Measurements from ENCODE around the gene MAP1B.

MAP1B gene

DNA sequence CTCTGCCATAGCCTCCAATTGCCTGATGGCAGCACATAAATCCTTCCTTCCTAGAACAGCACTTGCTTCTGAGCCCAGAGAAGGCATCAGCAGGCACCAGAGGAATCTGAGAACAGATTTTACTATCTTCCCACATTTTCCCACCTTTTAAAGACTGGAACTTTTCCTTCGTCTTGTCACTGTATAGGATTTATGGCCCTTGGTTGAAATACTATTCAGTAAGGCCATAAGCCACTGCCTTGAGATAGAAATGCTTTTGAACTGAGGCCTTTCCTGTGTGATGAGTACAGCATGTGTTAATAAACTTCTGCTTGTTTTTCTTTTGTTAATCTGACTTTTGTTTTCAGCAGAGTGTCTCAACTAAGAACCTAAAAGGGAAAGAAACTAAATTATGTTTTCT, 128.4 kb downstream of the MAP1B start:
- H3K27ac ChIP-seq = no peak overlapping the region
- H3K4me1 ChIP-seq = peaks cover 0 to 25% (median 9%) of the 10 kb centered on the region in 4 donors
- no peak overlapping the region for H3K4me3 ChIP-seq
- no peaks in the 10 kb centered on the region for H3K9me3 ChIP-seq
- peaks cover 0 to 15% (median 8%) of the 10 kb centered on the region in 3 donors for H3K36me3 ChIP-seq
- H3K27me3 ChIP-seq = no peaks in the 10 kb centered on the region
- DNase-seq = no peak
- TF ChIP-seq, protein P1, sequence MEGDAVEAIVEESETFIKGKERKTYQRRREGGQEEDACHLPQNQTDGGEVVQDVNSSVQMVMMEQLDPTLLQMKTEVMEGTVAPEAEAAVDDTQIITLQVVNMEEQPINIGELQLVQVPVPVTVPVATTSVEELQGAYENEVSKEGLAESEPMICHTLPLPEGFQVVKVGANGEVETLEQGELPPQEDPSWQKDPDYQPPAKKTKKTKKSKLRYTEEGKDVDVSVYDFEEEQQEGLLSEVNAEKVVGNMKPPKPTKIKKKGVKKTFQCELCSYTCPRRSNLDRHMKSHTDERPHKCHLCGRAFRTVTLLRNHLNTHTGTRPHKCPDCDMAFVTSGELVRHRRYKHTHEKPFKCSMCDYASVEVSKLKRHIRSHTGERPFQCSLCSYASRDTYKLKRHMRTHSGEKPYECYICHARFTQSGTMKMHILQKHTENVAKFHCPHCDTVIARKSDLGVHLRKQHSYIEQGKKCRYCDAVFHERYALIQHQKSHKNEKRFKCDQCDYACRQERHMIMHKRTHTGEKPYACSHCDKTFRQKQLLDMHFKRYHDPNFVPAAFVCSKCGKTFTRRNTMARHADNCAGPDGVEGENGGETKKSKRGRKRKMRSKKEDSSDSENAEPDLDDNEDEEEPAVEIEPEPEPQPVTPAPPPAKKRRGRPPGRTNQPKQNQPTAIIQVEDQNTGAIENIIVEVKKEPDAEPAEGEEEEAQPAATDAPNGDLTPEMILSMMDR (IDR thresholded peaks at IDR 0.05) = no peak
- intact Hi-C loops (cut with DNase I; ENCODE audit: low total_unique reads) = no loop called here

DNA sequence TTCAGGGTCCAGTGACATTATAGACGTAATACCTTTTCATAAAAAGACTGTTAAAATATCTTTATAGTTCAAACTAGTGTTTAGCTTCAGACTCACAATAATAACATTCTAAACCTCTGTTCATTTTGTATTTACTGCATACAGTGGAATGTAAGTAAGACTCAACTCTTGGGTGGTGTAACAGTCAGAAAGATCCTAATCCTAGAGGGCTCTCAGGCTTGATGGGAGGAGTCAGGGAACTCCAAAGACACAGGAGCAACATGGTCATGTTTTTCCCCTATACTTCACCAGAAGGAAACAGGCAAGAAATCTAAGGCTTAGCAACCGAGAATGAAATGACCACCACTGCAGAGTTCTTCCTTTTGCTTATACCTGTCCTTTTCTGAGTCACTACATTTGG, 130.1 kb downstream of the MAP1B start:
- intact Hi-C loops (cut with DNase I; ENCODE audit: low total_unique reads) = no loop called here
- no peak overlapping the region for H3K4me3 ChIP-seq
- no peaks in the 10 kb centered on the region for H3K27me3 ChIP-seq
- no peaks in the 10 kb centered on the region for H3K9me3 ChIP-seq
- no peak overlapping the region for H3K27ac ChIP-seq
- DNase-seq = no peak
- peaks cover 0 to 8% (median under 1%) of the 10 kb centered on the region in 3 donors for H3K36me3 ChIP-seq
- H3K4me1 ChIP-seq = peaks cover 0 to 25% (median 9%) of the 10 kb centered on the region in 4 donors
- TF ChIP-seq, protein P1 (IDR thresholded peaks at IDR 0.05) = no peak

DNA sequence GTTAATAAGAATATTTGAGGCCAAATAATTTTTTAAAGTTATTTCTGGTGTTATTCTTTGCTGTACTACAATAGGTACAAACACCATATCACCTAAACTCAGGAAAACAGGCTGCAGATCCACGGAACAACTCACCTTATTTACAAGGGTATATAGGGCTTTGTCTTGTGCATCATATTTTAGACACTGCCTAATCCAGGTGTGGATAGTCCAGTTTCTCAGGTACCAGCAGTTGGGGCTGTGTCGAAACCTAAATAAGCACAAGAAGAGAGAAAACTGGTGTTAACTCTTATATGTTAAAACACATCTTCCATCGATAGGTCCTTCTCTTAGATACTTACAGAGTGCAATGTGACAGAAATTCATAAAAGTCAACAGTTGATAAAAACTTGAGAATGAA, 130.6 kb downstream of the MAP1B start:
- H3K9me3 ChIP-seq = no peaks in the 10 kb centered on the region
- H3K36me3 ChIP-seq = peaks cover 0 to 8% (median 0%) of the 10 kb centered on the region in 3 donors
- no peak overlapping the region for H3K4me3 ChIP-seq
- TF ChIP-seq, protein P1 (IDR thresholded peaks at IDR 0.05) = no peak
- peaks cover 0 to 30% (median 9%) of the 10 kb centered on the region in 4 donors for H3K4me1 ChIP-seq
- no peak for DNase-seq
- intact Hi-C loops (cut with DNase I; ENCODE audit: low total_unique reads) = no loop called here
- no peak overlapping the region for H3K27ac ChIP-seq
- H3K27me3 ChIP-seq = no peaks in the 10 kb centered on the region

DNA sequence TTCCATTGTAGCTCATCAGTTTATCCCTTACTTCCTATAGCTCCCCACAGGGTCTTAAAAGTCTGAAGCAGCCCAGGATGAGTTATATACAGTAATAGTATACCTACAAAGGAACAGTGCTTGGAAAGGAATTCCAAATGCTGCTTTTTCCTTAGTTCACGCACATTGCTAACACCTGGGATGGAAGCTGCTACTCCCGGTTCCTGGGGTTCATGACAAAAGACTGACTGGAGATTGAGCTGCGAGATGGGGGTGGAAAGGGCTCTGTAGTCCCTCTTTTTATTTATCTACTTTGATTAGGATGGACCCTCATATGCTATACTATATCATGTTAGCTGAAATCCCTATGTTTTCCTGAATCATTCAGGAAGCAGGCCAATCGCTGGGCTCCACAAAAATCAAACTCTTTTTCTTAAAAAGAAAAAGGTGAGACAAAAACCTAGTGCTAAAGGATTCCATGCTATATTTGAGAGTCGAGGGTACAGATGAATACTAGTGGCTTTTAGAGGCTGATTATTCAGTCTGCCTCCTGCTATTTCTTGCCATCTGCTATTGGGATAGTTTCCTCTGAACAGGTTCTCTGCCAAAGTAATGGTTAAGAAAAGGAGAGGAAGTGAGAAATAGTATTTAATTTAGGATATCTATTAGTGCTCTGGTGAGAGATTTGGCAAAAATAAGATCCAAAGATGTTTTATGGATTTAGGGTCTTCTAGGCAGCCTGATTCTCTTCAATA, 131.6 kb downstream of the MAP1B start:
- DNase-seq = no peak
- Histone ChIP-seq H3K27ac (no peak overlapping the region), H3K36me3 (peaks cover 0 to 8% (median 0%) of the 10 kb centered on the region in 3 donors), H3K27me3 (no peaks in the 10 kb centered on the region), H3K9me3 (no peaks in the 10 kb centered on the region), H3K4me3 (no peak overlapping the region), H3K4me1 (peaks cover 0 to 35% (median 10%) of the 10 kb centered on the region in 4 donors)
- intact Hi-C loops (cut with DNase I; ENCODE audit: low total_unique reads) = no loop called here
- TF ChIP-seq, protein P1 (IDR thresholded peaks at IDR 0.05) = no peak

DNA sequence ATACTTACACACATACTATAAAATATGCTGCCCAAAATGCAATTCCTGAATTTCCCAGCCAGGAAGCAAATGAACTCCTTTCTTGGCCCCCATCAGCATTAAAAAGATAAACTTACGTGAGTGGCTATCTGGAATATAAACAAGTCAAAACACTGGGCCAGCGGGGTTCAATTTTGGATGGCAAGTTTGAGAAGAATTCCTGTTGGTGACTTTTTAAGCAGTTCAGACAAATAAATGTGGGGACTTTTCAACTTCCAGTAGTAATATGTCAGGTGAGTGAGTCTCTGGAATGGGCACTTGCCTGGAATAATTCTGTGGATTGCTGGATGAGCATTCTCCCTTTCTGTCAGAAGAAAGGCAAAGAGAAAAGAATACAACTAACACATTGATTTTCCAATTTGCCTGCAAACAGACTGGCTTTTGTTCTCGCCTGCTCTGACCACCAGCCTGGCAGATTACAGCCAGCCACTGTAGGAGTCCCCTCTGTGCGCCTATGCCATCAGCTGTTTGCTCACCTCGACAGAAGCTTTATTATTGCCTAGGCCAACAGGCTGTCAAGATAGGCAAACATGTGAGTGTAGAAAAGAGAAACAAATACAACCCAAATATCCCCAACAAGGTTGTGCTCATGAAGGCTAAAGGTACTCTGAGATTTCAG, 134.2 kb downstream of the MAP1B start:
- H3K27me3 ChIP-seq = no peaks in the 10 kb centered on the region
- H3K4me3 ChIP-seq = no peak overlapping the region
- H3K4me1 ChIP-seq = peaks cover 0 to 41% (median 20%) of the 10 kb centered on the region in 4 donors
- H3K9me3 ChIP-seq = no peaks in the 10 kb centered on the region
- DNase-seq = no peak
- peak overlapping the region in 1 of 2 donors; percentile 76 for H3K27ac ChIP-seq
- intact Hi-C loops (cut with DNase I; ENCODE audit: low total_unique reads) = no loop called here
- TF ChIP-seq, protein P1 (IDR thresholded peaks at IDR 0.05) = no peak
- peaks cover 0 to 8% (median 0%) of the 10 kb centered on the region in 3 donors for H3K36me3 ChIP-seq
